ENCODE results near the gene MRFAP1L1.
A peak's percentile ranks its signal among the peaks of the same experiment; 100 is the strongest.

DNA sequence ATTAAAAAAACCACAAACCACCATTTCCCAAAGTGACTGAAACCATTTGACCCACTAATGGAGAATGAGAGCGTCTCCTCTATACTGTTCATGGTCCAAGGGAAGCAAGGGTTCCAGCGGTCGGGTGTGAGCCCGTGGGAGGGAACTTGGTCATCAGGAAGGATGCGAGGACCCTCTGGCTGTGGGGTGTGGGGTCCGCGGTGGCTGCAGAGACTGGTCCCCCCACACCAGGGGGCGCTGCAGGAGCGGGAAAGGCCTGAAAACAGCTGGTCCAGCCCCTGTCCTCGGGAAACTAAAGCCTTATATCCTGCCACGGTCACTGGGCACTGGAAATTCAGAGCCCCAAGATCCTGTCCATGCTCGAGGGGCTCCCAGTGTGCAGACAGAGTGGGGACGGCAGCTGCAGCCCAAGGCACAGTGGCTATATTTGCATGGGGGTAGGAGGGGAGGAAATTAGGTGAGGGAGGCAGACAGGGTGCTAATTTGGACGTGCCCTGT is 10.6 kb upstream of the MRFAP1L1 start:
- TF ChIP-seq, protein P1, sequence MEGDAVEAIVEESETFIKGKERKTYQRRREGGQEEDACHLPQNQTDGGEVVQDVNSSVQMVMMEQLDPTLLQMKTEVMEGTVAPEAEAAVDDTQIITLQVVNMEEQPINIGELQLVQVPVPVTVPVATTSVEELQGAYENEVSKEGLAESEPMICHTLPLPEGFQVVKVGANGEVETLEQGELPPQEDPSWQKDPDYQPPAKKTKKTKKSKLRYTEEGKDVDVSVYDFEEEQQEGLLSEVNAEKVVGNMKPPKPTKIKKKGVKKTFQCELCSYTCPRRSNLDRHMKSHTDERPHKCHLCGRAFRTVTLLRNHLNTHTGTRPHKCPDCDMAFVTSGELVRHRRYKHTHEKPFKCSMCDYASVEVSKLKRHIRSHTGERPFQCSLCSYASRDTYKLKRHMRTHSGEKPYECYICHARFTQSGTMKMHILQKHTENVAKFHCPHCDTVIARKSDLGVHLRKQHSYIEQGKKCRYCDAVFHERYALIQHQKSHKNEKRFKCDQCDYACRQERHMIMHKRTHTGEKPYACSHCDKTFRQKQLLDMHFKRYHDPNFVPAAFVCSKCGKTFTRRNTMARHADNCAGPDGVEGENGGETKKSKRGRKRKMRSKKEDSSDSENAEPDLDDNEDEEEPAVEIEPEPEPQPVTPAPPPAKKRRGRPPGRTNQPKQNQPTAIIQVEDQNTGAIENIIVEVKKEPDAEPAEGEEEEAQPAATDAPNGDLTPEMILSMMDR (IDR thresholded peaks at IDR 0.05; ENCODE audit: borderline replicate concordance, extremely low read depth, low read length, poor library complexity, severe bottlenecking): peak; percentile 96
- TF ChIP-seq EZH2 (IDR thresholded peaks at IDR 0.05; ENCODE audit: borderline replicate concordance, low read depth, low read length, severe bottlenecking): no peak
